Activated CD4-positive, alpha-beta T cell treated with anti-CD3 and anti-CD28 coated beads, Interleukin-2, amount 50 U/mL, for 1 hour (primary cell): Measurements from ENCODE around the gene KIF2A.

ENCODE experiments used
- DNase-seq: peaks from one replicate; pipeline ENCODE4 v3.0.0-alpha.2; 2020

The KIF2A gene

GRCh38 chr5:62386824-62387223 lies 80.8 kb downstream of the KIF2A start:
- DNase-seq: no peak

DNA sequence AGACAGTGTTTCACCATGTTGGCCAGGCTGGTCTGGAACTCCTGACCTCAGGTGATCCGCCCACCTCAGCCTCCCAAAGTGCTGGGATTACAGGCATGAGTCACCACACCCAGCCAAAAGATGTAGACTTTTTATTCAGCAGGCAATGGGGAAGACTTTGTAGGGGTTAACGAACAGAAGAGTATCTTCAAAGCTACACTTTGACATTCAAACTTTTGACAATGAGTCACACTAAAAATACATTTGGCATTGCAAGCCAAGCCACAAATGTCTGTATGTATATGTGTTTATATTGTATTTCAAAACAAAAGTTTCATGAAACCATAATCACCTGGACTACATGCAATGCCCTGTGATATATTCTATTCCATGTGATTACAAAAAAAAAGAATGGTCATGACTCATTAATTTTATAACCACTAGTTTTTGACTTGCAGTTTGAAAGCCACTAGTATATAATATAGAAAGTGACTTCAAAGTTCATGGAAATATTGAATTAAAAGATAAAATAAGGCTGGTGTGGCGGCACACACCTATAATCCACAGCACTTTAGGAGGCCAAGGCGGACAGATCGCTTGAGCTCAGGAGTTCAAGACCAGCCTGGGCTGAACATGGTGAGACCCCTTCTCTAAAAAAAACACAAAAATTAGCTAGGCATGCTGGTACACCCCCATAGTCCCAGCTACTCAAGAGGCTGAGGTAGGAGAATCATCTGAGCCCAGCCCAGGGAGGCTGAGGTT lies 89.4 kb downstream of the KIF2A start:
- no peak for DNase-seq

GRCh38 chr5:62403411-62404250 lies 97.6 kb downstream of the KIF2A start, which contains the start of gene DIMT1:
TSS of gene DIMT1 (minus strand) at chr5:62403905. CDS start at chr5:62403772, 133 bp downstream.
- peak; percentile 89 for DNase-seq

GRCh38 chr5:62412549-62413329 lies 106.7 kb downstream of the KIF2A start, which contains the start of gene IPO11:
TSS of gene IPO11 (plus strand) at chr5:62412763. CDS start at chr5:62437280, 24,517 bp downstream.
- DNase-seq: peak; percentile 98

DNA sequence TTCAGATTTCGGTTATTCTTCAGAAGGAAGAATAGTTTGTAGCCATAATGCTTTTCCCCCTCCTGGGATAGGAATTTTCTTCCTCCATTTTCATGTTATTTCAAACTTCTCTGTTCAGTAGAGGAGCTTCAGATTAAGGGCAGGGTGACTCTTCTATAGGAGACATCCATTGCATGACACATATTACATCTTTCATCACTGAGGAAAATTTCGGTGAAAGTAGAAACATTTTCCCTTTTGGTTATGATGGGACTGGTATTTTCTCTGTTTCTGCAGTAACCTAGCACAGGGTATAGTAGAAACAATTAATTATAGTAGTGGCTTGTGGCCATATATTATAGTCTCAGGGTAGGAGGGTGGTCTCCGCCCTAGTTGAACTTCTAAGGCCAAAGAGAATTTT lies 107.7 kb downstream of the KIF2A start:
- DNase-seq: no peak

GRCh38 chr5:62418462-62419076 lies 112.6 kb downstream of the KIF2A start:
- DNase-seq: no peak

DNA sequence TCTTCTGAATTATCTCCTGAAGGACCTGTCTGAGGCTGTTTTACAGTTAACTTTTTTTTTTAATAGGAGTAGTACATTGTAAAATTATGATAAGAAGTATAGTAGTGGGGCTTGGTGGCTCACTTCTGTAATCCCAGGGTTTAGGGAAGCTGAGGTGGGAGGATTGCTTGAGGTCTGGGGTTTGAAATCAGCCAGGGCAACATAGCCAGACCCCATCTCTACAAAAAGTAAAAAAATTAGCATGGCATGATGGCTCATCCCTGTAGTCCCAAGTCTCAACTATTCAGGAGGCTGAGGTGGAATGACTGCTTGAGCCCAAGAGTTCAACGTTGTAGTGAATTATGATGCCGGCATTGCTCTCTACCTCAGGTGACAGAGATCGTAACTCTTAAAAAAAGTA lies 113.6 kb downstream of the KIF2A start:
- DNase-seq: no peak

GRCh38 chr5:62421414-62421813 lies 115.4 kb downstream of the KIF2A start:
- no peak for DNase-seq

GRCh38 chr5:62424763-62425162 lies 118.8 kb downstream of the KIF2A start:
- no peak for DNase-seq

DNA sequence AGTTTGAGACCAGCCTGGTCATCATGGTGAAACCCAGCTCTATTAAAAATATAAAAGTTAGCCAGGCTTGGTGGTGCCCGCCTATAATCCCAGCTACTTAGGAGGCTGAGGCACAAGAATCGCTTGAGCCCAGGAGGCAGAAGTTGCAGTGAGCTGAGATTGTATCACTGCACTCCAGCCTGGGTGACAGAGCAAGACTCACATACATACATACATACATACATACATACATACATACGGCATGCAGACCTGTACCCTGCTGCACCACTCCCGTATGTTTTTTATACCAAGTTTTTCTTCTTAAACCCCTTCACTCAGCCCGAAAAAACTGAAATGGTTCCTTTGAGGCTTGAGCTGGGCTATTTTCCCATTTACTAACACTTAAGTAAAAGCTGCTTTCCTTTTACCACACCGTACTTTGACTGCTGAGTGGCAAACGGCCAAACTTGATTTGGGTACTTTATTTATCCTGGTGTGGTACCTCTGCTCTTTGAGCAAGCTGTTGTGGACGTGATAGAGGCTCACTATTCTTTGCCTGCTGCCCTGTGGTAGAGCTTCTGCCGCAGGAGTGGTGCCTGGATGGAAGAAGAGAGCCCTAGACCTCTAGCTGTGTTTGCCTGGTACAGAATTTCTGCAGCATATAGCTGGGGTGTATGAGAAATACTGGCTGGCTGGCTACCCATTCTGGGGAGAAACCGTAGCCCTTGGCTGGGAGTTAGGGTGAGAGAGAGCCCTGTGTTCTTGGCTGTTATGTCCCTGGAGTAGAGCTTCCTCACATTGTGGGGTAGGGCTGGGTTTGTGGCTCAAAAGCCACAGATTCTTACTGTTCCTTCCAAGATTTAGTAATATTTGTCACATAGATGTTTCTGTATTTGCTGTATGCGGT lies 126.0 kb downstream of the KIF2A start:
- DNase-seq: no peak

DNA sequence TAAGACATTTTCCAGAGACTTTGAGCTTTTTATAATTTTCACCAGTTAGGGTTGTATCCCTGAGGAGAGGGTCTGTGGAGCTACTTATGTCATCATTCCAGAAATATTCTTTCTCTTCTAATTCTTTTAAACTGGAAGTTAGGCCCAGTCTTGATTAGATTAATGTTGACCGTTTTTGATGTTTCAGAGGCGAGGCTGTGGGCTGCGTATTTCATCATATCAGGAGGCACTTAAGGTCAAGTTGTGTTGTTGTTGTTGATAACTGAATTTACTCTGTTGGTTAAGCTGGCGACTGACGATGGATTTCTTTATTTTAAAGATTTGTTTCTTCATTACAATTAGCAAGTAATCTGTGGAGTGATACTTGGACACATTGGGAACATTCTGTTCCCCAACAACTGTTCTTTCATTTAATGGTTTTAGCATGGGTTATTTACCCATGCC lies 126.6 kb downstream of the KIF2A start:
- no peak for DNase-seq
